Natural killer cell (primary cell): ENCODE results near the gene FUT8. TPM values are rescaled to one million over a fixed set of nuclear protein-coding genes. Genes with fewer than 3 reads are reported as not detected.

ENCODE experiments used
- ATAC-seq, 3 donors: fragments of 150-1000 bp in 2 of 3; fragments of 200-7000 bp in 1 of 3; cut with Tn5 transposase; 1 replicate in 1 of 3; 2 replicates in 2 of 3; pipeline ENCODE4 v1.10.0; 2021; ENCODE audit warnings: mild to moderate bottlenecking in 2 of 3, moderate library complexity in 2 of 3
- DNase-seq, 2 donors: peaks; one replicate each; pipeline versions ENCODE4 v3.0.0 to v3.0.0-alpha.2; 2013 to 2021; ENCODE audit warnings: mixed read lengths in 1 of 2
- H3K27ac ChIP-seq: one replicate; pipeline ENCODE4 v1.5.1; 2013; ENCODE audit warnings: mild to moderate bottlenecking, low read length
- H3K27me3 ChIP-seq: one replicate; pipeline ENCODE4 v1.6.1; 2013; ENCODE audit warnings: low read length; ENCODE audit not compliant: control insufficient read depth, insufficient read depth
- H3K36me3 ChIP-seq: one replicate; pipeline ENCODE4 v1.6.1; 2013; ENCODE audit warnings: low read length; ENCODE audit not compliant: control insufficient read depth, insufficient read depth
- H3K4me1 ChIP-seq: one replicate; pipeline ENCODE4 v1.6.1; 2013; ENCODE audit warnings: low read length; ENCODE audit not compliant: control insufficient read depth, insufficient read depth
- H3K4me3 ChIP-seq: one replicate; pipeline ENCODE4 v1.5.1; 2013; ENCODE audit warnings: low read length
- H3K9me3 ChIP-seq: one replicate; pipeline ENCODE4 v1.6.1; 2013; ENCODE audit warnings: low read length; ENCODE audit not compliant: control insufficient read depth, insufficient read depth
- H3K27ac Mint-ChIP-seq, 2 donors: one replicate each; pipeline ENCODE4 v1.8.0; 2022; ENCODE audit warnings: mild to moderate bottlenecking in 2 of 2, mixed read lengths in 2 of 2, moderate library complexity in 1 of 2
- H3K27me3 Mint-ChIP-seq, 2 donors: one replicate each; pipeline ENCODE4 v1.8.0; 2022; ENCODE audit warnings: low read depth in 2 of 2, mixed read lengths in 2 of 2
- H3K36me3 Mint-ChIP-seq: one replicate; pipeline ENCODE4 v1.8.0; 2022; ENCODE audit warnings: mixed read lengths
- H3K4me1 Mint-ChIP-seq, 2 donors: one replicate each; pipeline ENCODE4 v1.8.0; 2022; ENCODE audit warnings: mixed read lengths in 2 of 2
- H3K4me3 Mint-ChIP-seq: one replicate; pipeline ENCODE4 v1.8.0; 2022; ENCODE audit warnings: mild to moderate bottlenecking, moderate library complexity, mixed read lengths
- H3K9me3 Mint-ChIP-seq, 2 donors: one replicate each; pipeline ENCODE4 v1.8.0; 2022; ENCODE audit warnings: mixed read lengths in 2 of 2
- CTCF ChIP-seq: fragments of 200-600 bp; IDR thresholded peaks from one replicate; pipeline ENCODE4 v1.8.0; 2022; ENCODE audit warnings: antibody characterized with exemption
- WGBS: methylation state at CpG from one replicate; pipeline ENCODE4 v1.1.7; 2013; ENCODE audit warnings: missing lambda C conversion rate; ENCODE audit not compliant: insufficient coverage; 5-methylcytosine and 5-hydroxymethylcytosine counted together
- intact Hi-C: fragments of 100-400 bp; cut with micrococcal nuclease; formaldehyde crosslinking; loops from one replicate; pipeline ENCODE4 v1.14.2; 2022
- total RNA-seq, 4 donors: library from RNA; stranded (reverse); fragments of 120-200 nt in 1 of 4; gene quantifications; one replicate each; pipeline versions ENCODE4 v1.2.3 to v1.2.4, GENCODE V29; 2013 to 2022

The FUT8 gene
- total RNA-seq, 3 donors from 2014 or later (not counting 1 experiment from before 2014, with no cell fraction given), result 20.7 to 29.2 (median 21.2) TPM

GRCh38 chr14:65533736-65534404 lies 121.3 kb downstream of the FUT8 start:
- ATAC-seq (no peak), DNase-seq (no peak)
- H3K27me3 ChIP-seq, result no peaks in the 10 kb centered on the region
- intact Hi-C loops, result no loop called here
- no peaks in the 10 kb centered on the region for H3K36me3 ChIP-seq
- H3K27ac Mint-ChIP-seq, result no peak overlapping the region
- no peak for TF ChIP-seq CTCF
- H3K9me3 Mint-ChIP-seq, result peaks cover 3 to 5% of the 10 kb centered on the region in 2 donors
- no peak overlapping the region for H3K27ac ChIP-seq
- no peak overlapping the region for H3K4me3 ChIP-seq
- H3K9me3 ChIP-seq, result no peaks in the 10 kb centered on the region
- no peaks in the 10 kb centered on the region for H3K4me1 ChIP-seq
- WGBS, result 89% methylated on average over 3 of the region's 4 CpGs
- H3K36me3 Mint-ChIP-seq, result peaks cover 11% of the 10 kb centered on the region
- H3K4me3 Mint-ChIP-seq, result no peak overlapping the region
- H3K4me1 Mint-ChIP-seq, result peaks cover 0 to 7% of the 10 kb centered on the region in 2 donors
- no peaks in the 10 kb centered on the region for H3K27me3 Mint-ChIP-seq

- no peaks in the 10 kb centered on the region for H3K27me3 ChIP-seq
- no peak overlapping the region for H3K27ac ChIP-seq
- H3K4me1 ChIP-seq, result no peaks in the 10 kb centered on the region
- no peaks in the 10 kb centered on the region for H3K27me3 Mint-ChIP-seq
- no peaks in the 10 kb centered on the region for H3K36me3 Mint-ChIP-seq
- H3K4me1 Mint-ChIP-seq, result no peaks in the 10 kb centered on the region
- no peaks in the 10 kb centered on the region for H3K9me3 ChIP-seq
- WGBS, result 100% methylated on average over 2 of the region's 2 CpGs
- ATAC-seq (no peak), DNase-seq (no peak)
- no peak overlapping the region for H3K4me3 ChIP-seq
- intact Hi-C loops, result no loop called here
- TF ChIP-seq CTCF, result no peak
- no peak overlapping the region for H3K27ac Mint-ChIP-seq
- H3K9me3 Mint-ChIP-seq, result no peaks in the 10 kb centered on the region
- H3K4me3 Mint-ChIP-seq, result no peak overlapping the region
- H3K36me3 ChIP-seq, result no peaks in the 10 kb centered on the region
Measured at GRCh38 chr14:65536781-65537423, 124.4 kb downstream of the FUT8 start.

GRCh38 chr14:65548878-65549277 lies 136.3 kb downstream of the FUT8 start:
- H3K4me3 Mint-ChIP-seq, result no peak overlapping the region
- peaks cover 0 to 1% of the 10 kb centered on the region in 2 donors for H3K4me1 Mint-ChIP-seq
- H3K4me1 ChIP-seq, result no peaks in the 10 kb centered on the region
- no peaks in the 10 kb centered on the region for H3K36me3 ChIP-seq
- H3K9me3 Mint-ChIP-seq, result no peaks in the 10 kb centered on the region
- H3K27me3 ChIP-seq, result no peaks in the 10 kb centered on the region
- DNase-seq, result no peak
- H3K27ac ChIP-seq, result no peak overlapping the region
- no peak for ATAC-seq
- intact Hi-C loops, result no loop called here
- WGBS, result 100% methylated on average over 1 of the region's 2 CpGs
- no peaks in the 10 kb centered on the region for H3K36me3 Mint-ChIP-seq
- TF ChIP-seq CTCF, result no peak
- H3K27ac Mint-ChIP-seq, result no peak overlapping the region
- H3K9me3 ChIP-seq, result no peaks in the 10 kb centered on the region
- no peak overlapping the region for H3K4me3 ChIP-seq
- H3K27me3 Mint-ChIP-seq, result no peaks in the 10 kb centered on the region
